DND-41 (cell line): ENCODE measurements around the gene NPC2.

Experiments used
- ATAC-seq: fragments of 200-7000 bp; cut with Tn5 transposase; 3 replicates; pipeline ENCODE4 v1.9.1; 2021; ENCODE audit warnings: low read depth; ENCODE audit not compliant: insufficient read depth
- DNase-seq: peaks from one replicate; pipeline ENCODE4 v3.0.0-alpha.2; 2020
- H2AFZ ChIP-seq: 2 replicates; pipeline ENCODE4 v1.6.0; 2012; ENCODE audit warnings: low read depth, low read length
- H3K27ac ChIP-seq: 2 replicates; pipeline ENCODE4 v1.5.1; 2012; ENCODE audit warnings: low read length, inconsistent platforms
- H3K27me3 ChIP-seq: fragments of 200-600 bp; sonication (generic); 2 replicates; pipeline ENCODE4 v1.6.0; 2012; ENCODE audit warnings: low read length, mild to moderate bottlenecking, inconsistent platforms; ENCODE audit not compliant: insufficient read depth, poor library complexity
- H3K36me3 ChIP-seq: 2 replicates; pipeline ENCODE4 v1.5.1; 2012; ENCODE audit warnings: low read length, inconsistent platforms; ENCODE audit not compliant: insufficient read depth
- H3K4me1 ChIP-seq: 2 replicates; pipeline ENCODE4 v1.5.1; 2012; ENCODE audit warnings: mild to moderate bottlenecking, low read length; ENCODE audit not compliant: insufficient read depth
- H3K4me2 ChIP-seq: 2 replicates; pipeline ENCODE4 v1.6.0; 2012; ENCODE audit warnings: mild to moderate bottlenecking, moderate library complexity, low read length, inconsistent platforms; ENCODE audit not compliant: insufficient read depth
- H3K4me3 ChIP-seq, 2 experiments: fragments of 200-600 bp in 1 of 2; shearing (Covaris generic) in 1 of 2; 2 replicates each; pipeline ENCODE4 v1.5.1; 2012 to 2016; ENCODE audit warnings: inconsistent platforms in 2 of 2, low read length in 2 of 2, mild to moderate bottlenecking in 2 of 2, low read depth in 1 of 2, moderate library complexity in 1 of 2
- H3K79me2 ChIP-seq: 2 replicates; pipeline ENCODE4 v1.6.0; 2012; ENCODE audit warnings: low read length, inconsistent platforms; ENCODE audit not compliant: insufficient read depth
- H3K9ac ChIP-seq: 2 replicates; pipeline ENCODE4 v1.6.0; 2012; ENCODE audit warnings: low read depth, mild to moderate bottlenecking, inconsistent platforms, low read length, moderate library complexity
- H3K9me3 ChIP-seq: 2 replicates; pipeline ENCODE4 v1.5.1; 2012; ENCODE audit warnings: low read length, moderate library complexity, mild to moderate bottlenecking, inconsistent platforms; ENCODE audit not compliant: insufficient read depth, severe bottlenecking
- H4K20me1 ChIP-seq: 2 replicates; pipeline ENCODE4 v1.6.0; 2012; ENCODE audit warnings: low read length; ENCODE audit not compliant: insufficient read depth
- CTCF ChIP-seq: IDR thresholded peaks from 2 replicates; pipeline ENCODE4 v1.5.1; 2012; ENCODE audit warnings: borderline replicate concordance, low read length, moderate library complexity, mild to moderate bottlenecking; ENCODE audit not compliant: poor library complexity, severe bottlenecking; ENCODE audit errors: extremely low read depth
- EZH2 ChIP-seq: IDR thresholded peaks from 3 replicates; pipeline ENCODE4 v1.6.1; 2012; ENCODE audit warnings: borderline replicate concordance, low read depth, mild to moderate bottlenecking, moderate library complexity, low read length, inconsistent platforms; ENCODE audit not compliant: severe bottlenecking

The NPC2 gene

GRCh38 chr14:74429991-74430390 is 63.1 kb downstream of the NPC2 start:
- Histone ChIP-seq H3K79me2 (no peaks in the 10 kb centered on the region), H4K20me1 (no peaks in the 10 kb centered on the region), H3K4me3 (no peak overlapping the region), H3K4me2 (no peak overlapping the region), H3K27me3 (peaks cover 10% of the 10 kb centered on the region), H3K9ac (no peak overlapping the region), H2AFZ (no peak overlapping the region), H3K9me3 (no peaks in the 10 kb centered on the region), H3K27ac (no peak overlapping the region), H3K4me1 (no peaks in the 10 kb centered on the region), H3K36me3 (no peaks in the 10 kb centered on the region)
- TF ChIP-seq CTCF = no peak
- TF ChIP-seq EZH2 = no peak
- no peak for DNase-seq
- ATAC-seq = no peak
